GM12873 (cell line): ENCODE measurements around the gene TNFSF12.

Source experiments
- TF ChIP-seq, protein P1 (sequence below): IDR thresholded peaks from 2 replicates; pipeline ENCODE4 v1.5.1; 2012; ENCODE audit warnings: low read depth, mild to moderate bottlenecking, moderate library complexity, low read length, control low read depth; ENCODE audit not compliant: insufficient read depth; ENCODE audit errors: missing control alignments

TNFSF12 gene

DNA sequence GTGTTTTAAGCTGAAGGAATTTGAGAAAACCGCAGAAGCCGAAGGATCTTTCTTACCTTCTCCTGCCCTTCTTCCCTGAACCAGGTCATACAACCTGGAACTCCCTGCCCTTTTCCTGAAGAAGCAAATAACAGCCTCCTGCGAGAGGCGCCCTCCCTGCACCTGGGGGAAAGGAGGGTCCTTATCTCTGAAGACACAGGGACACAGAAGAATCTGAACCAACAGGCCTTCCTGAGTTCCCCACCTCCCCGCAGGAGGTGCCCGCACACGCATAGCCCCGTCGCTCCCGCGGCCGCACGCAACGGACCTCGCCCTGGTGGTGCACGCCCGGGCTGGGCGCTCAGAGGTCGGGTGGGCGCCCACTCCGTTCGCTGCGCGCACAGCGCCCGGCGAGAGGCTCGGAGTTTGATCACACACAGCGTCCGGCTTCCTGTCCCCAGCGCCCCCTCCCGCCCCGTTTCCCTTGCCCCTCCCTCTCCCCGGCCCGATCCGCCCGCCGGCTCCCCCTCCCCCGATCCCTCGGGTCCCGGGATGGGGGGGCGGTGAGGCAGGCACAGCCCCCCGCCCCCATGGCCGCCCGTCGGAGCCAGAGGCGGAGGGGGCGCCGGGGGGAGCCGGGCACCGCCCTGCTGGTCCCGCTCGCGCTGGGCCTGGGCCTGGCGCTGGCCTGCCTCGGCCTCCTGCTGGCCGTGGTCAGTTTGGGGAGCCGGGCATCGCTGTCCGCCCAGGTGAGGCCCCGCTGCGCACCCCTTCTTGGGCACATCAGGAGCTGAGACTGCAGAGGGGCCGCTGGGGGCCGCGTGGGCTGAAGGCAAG is at the start of gene TNFSF12:
TNFSF12 (plus strand) TSS at position 474 of the 816 bp plus-strand sequence; CDS start at position 570, 96 bp downstream.
- TF ChIP-seq, protein P1, sequence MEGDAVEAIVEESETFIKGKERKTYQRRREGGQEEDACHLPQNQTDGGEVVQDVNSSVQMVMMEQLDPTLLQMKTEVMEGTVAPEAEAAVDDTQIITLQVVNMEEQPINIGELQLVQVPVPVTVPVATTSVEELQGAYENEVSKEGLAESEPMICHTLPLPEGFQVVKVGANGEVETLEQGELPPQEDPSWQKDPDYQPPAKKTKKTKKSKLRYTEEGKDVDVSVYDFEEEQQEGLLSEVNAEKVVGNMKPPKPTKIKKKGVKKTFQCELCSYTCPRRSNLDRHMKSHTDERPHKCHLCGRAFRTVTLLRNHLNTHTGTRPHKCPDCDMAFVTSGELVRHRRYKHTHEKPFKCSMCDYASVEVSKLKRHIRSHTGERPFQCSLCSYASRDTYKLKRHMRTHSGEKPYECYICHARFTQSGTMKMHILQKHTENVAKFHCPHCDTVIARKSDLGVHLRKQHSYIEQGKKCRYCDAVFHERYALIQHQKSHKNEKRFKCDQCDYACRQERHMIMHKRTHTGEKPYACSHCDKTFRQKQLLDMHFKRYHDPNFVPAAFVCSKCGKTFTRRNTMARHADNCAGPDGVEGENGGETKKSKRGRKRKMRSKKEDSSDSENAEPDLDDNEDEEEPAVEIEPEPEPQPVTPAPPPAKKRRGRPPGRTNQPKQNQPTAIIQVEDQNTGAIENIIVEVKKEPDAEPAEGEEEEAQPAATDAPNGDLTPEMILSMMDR = peak; percentile 7

- TF ChIP-seq, protein P1 = no peak
These were observed 49.7 kb upstream of the TNFSF12 start for GRCh38 chr17:7499161-7499560.

DNA sequence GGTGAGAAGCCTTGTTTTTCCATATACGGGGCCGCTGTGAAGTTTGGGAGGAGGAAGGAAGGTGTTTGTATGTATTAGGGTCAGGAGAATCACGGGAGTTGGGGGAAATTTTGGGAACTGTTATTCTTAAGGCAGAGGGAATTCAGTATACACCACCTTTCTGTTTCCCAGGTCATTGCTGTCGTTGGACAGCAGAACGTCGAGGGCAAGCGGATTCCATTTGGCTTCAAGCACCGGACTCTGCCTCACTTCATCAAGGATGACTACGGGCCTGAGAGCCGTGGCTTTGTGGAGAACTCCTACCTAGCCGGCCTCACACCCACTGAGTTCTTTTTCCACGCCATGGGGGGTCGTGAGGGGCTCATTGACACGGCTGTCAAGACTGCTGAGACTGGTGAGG is 47.1 kb upstream of the TNFSF12 start:
- TF ChIP-seq, protein P1 = no peak

GRCh38 chr17:7502171-7502847 is 46.5 kb upstream of the TNFSF12 start:
- TF ChIP-seq, protein P1 = no peak

DNA sequence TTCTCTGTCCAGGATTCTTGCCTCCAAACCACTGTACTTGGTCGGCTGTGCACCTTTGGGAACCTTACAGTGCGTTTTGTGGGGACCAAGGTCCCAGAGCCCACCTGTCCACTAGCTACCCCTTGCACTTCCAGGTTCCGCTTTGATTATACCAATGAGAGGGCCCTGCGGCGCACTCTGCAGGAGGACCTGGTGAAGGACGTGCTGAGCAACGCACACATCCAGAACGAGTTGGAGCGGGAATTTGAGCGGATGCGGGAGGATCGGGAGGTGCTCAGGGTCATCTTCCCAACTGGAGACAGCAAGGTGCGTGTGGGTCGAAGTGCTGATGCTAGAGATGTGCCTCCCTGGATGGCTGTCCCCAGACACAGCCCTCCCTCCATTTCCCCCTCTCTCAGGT is 45.9 kb upstream of the TNFSF12 start:
- TF ChIP-seq, protein P1 = peak; percentile 47

DNA sequence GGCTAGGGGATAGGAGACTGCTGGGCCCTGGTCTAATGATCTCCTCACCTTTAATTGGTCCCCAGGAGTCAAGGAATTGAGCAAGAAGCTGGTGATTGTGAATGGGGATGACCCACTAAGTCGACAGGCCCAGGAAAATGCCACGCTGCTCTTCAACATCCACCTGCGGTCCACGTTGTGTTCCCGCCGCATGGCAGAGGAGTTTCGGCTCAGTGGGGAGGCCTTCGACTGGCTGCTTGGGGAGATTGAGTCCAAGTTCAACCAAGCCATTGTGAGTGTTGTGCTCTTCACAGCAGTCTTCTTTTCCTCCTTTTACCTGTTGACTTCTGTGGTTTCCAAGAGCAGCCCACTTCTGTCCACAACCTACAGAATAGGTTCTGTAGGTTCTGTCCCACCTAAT is 45.3 kb upstream of the TNFSF12 start:
- TF ChIP-seq, protein P1 = no peak

DNA sequence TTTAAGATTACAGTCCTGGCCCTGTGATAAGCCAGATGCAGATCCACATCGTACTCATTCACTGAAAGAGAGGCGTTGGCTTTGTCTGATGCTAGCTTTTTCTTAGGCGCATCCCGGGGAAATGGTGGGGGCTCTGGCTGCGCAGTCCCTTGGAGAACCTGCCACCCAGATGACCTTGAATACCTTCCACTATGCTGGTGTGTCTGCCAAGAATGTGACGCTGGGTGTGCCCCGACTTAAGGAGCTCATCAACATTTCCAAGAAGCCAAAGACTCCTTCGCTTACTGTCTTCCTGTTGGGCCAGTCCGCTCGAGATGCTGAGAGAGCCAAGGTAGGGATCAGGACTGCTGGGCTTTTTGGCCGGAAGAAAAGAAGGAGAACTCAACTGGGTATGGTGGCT is 40.7 kb upstream of the TNFSF12 start:
- TF ChIP-seq, protein P1 = no peak
